GM04503 (cell line): Measurements from ENCODE around the gene GRIK2.
"Not testable (repeated sequence)": the region's sequence is repeated elsewhere in the genome, so short reads cannot be mapped to it uniquely, and the experiment has no call there.

Experiments
- DNase-seq: peaks from one replicate; pipeline ENCODE4 v3.0.0-alpha.2; 2012; ENCODE audit warnings: low read depth

The GRIK2 gene

GRCh38 chr6:101393251-101393828, at the start of gene GRIK2:
Gene GRIK2 (plus strand): TSS chr6:101393708.
- DNase-seq, result peak; percentile 27

- no peak for DNase-seq
Measured at GRCh38 chr6:101344885-101345284, 48.6 kb upstream of the GRIK2 start.

- DNase-seq, result no peak
Measured at GRCh38 chr6:101348816-101349215, 44.7 kb upstream of the GRIK2 start.

- not testable (repeated sequence) for DNase-seq
Measured at GRCh38 chr6:101350631-101351030, 42.9 kb upstream of the GRIK2 start.

GRCh38 chr6:101351173-101351572, 42.3 kb upstream of the GRIK2 start:
- no peak for DNase-seq

GRCh38 chr6:101352316-101352715, 41.2 kb upstream of the GRIK2 start:
- DNase-seq, result no peak

GRCh38 chr6:101365181-101365580, 28.3 kb upstream of the GRIK2 start:
- no peak for DNase-seq

- no peak for DNase-seq
Measured at GRCh38 chr6:101379926-101380325, 13.6 kb upstream of the GRIK2 start.

- no peak for DNase-seq
Measured at GRCh38 chr6:101380897-101381630, 12.4 kb upstream of the GRIK2 start.

GRCh38 chr6:101383747-101384146, 9.8 kb upstream of the GRIK2 start:
- DNase-seq, result not testable (repeated sequence)

- no peak for DNase-seq
Measured at GRCh38 chr6:101386982-101387381, 6.5 kb upstream of the GRIK2 start.

- DNase-seq, result no peak
Measured at GRCh38 chr6:101391772-101392585, 1.5 kb upstream of the GRIK2 start.

- DNase-seq, result no peak
Measured at GRCh38 chr6:101392586-101393230, 800 bp upstream of the GRIK2 start.

- DNase-seq, result peak; percentile 34
Measured at GRCh38 chr6:101393829-101394251, 332 bp downstream of the GRIK2 start.

- no peak for DNase-seq
Measured at GRCh38 chr6:101394936-101395335, 1.4 kb downstream of the GRIK2 start.

GRCh38 chr6:101395345-101395744, 1.8 kb downstream of the GRIK2 start:
- no peak for DNase-seq

GRCh38 chr6:101396548-101397173, 3.2 kb downstream of the GRIK2 start:
- DNase-seq, result no peak

GRCh38 chr6:101397199-101397598, 3.7 kb downstream of the GRIK2 start:
- DNase-seq, result no peak

- DNase-seq, result no peak
Measured at GRCh38 chr6:101398716-101399615, 5.5 kb downstream of the GRIK2 start.

GRCh38 chr6:101399616-101400162, 6.2 kb downstream of the GRIK2 start:
- no peak for DNase-seq
